ENCODE data around the gene PPM1L.

The PPM1L gene

DNA sequence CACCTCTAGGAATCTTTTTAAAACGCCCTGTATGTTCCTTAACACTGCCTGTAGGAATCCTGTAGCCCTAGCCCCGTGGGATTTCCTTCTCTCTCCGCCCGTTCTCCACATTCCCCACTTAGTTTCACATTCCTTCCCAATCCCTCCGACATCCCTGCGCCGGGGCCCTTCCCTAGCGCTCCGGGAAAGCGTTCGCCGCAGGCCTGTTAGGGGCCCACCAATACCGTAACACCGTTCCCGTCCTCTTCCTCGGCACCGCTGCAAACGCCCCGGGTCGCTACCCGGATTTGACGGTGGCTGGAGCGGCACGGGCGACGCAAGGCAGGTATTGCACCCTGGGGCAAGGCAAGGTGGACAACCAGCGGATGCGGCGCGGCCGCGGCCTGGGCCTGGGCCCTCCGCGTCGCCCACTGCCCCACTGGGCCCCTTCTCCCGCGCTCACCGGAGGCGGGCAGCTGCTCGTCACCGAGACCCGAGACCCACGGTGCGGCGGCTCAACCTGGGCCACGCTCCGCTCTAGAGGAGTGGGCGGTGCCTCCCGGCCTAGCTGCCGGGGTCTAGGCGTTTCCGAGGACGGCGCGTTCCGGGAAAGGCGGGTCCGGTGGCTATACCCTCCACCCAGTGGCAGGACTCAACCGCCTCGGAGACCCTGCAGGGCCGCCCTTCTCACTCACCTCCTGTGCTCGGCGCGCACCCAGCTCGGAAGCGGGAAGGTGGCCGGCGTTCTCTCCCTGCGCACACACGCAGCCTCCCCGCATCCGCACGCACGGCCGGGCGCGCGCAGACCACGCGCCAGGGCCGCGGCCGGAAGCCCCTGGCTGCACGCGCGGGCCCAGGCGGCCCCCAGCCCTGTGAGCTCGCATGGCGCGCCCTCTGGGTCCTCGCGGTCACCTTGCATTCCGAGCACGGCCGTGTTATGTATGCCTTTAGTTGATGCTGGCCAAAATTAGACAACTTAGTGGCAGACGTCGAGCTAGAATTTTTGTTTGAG lies 348.8 kb downstream of the PPM1L start, which contains the start of gene B3GALNT1:
Gene B3GALNT1, minus strand, starts transcription at position 789 of the 991 bp plus-strand sequence. CDS start 18,595 bp downstream, outside the sequence.
- Histone ChIP-seq H3K9me3 (ENCODE audit: low read length) (no peaks in the 10 kb centered on the region), H3K4me1 (ENCODE audit: insufficient read depth, low read length, severe bottlenecking) (no peaks in the 10 kb centered on the region), H3F3A (ENCODE audit: insufficient read depth, low read length) (no peaks in the 10 kb centered on the region), H3K9ac (ENCODE audit: low read length) (no peak within 1 kb of the TSS), H3K4me3 (ENCODE audit: low read depth, low read length, poor library complexity, severe bottlenecking) (no peak within 1 kb of the TSS), H4K20me1 (ENCODE audit: insufficient read depth, low read length) (no peaks in the 10 kb centered on the region), H3K4me2 (ENCODE audit: low read length) (no peak within 1 kb of the TSS), H2AFZ (ENCODE audit: low read length) (no peak within 1 kb of the TSS), H3K36me3 (ENCODE audit: insufficient read depth, low read length) (no peaks in the 10 kb centered on the region), H3K79me2 (ENCODE audit: insufficient read depth, low read length) (no peaks in the 10 kb centered on the region), H3K27ac (ENCODE audit: low read depth, low read length, poor library complexity, severe bottlenecking) (no peak within 1 kb of the TSS), H3K27me3 (ENCODE audit: insufficient read depth, low read length) (peaks cover 4% of the 10 kb centered on the region; the same call in 1 of the 2 replicates), H3K9me2 (ENCODE audit: low read depth, low read length) (no peaks in the 10 kb centered on the region)
- TF ChIP-seq EZH2 (IDR thresholded peaks at IDR 0.05; ENCODE audit: borderline replicate concordance, low read length), result no peak
- TF ChIP-seq CTCF (IDR thresholded peaks at IDR 0.05; ENCODE audit: low read length), result no peak

DNA sequence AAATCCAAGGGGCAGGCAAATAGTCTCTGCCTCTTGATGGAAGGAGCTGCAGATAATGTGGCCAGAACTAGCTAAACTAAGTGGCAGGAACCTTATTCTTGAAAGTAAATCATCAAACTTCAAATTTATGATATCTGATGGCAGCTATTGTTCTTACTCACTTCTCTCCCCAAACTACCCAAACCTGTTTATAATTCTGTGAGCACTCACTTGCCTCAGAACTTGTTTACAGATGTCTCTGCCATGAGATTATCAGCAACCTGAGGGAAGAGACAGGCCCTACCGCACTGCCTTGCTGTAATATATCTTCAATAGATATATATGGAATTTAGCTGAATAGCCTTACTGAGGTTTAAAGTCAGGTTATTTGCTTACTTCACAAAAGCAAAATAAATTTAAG lies 351.3 kb downstream of the PPM1L start:
- Histone ChIP-seq H3K27ac (ENCODE audit: low read depth, low read length, poor library complexity, severe bottlenecking) (no peak overlapping the region), H3K9me3 (ENCODE audit: low read length) (no peaks in the 10 kb centered on the region), H3K79me2 (ENCODE audit: insufficient read depth, low read length) (no peaks in the 10 kb centered on the region), H3K27me3 (ENCODE audit: insufficient read depth, low read length) (no peaks in the 10 kb centered on the region), H2AFZ (ENCODE audit: low read length) (no peak overlapping the region), H3K9ac (ENCODE audit: low read length) (no peak overlapping the region), H3K4me3 (ENCODE audit: low read depth, low read length, poor library complexity, severe bottlenecking) (no peak overlapping the region), H4K20me1 (ENCODE audit: insufficient read depth, low read length) (no peaks in the 10 kb centered on the region), H3K4me2 (ENCODE audit: low read length) (no peak overlapping the region), H3K4me1 (ENCODE audit: insufficient read depth, low read length, severe bottlenecking) (no peaks in the 10 kb centered on the region), H3F3A (ENCODE audit: insufficient read depth, low read length) (no peaks in the 10 kb centered on the region), H3K36me3 (ENCODE audit: insufficient read depth, low read length) (no peaks in the 10 kb centered on the region), H3K9me2 (ENCODE audit: low read depth, low read length) (no peaks in the 10 kb centered on the region)
- TF ChIP-seq EZH2 (IDR thresholded peaks at IDR 0.05; ENCODE audit: borderline replicate concordance, low read length), result no peak
- no peak for TF ChIP-seq CTCF (IDR thresholded peaks at IDR 0.05; ENCODE audit: low read length)

DNA sequence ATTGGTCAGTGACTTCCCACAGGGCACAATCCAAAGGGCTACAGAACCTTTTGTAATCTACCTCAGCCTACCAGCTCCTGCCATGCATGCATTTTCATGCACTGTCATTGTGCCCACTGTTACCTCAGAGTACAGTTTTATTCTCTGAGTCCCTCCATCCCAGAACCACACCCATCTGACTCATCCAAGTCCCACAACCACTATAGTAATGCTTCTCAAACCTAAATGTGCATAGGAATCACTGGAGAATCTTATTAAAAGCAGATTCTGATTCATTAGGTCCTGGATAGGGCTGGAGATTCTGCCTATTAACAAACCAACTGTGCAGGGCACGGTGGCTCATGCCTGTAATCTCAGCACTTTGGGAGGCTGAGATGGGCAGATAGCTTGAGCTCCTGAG lies 352.8 kb downstream of the PPM1L start:
- Histone ChIP-seq H2AFZ (ENCODE audit: low read length) (no peak overlapping the region), H3K9ac (ENCODE audit: low read length) (no peak overlapping the region), H3F3A (ENCODE audit: insufficient read depth, low read length) (no peaks in the 10 kb centered on the region), H3K27me3 (ENCODE audit: insufficient read depth, low read length) (no peaks in the 10 kb centered on the region), H3K36me3 (ENCODE audit: insufficient read depth, low read length) (no peaks in the 10 kb centered on the region), H3K9me3 (ENCODE audit: low read length) (no peaks in the 10 kb centered on the region), H3K27ac (ENCODE audit: low read depth, low read length, poor library complexity, severe bottlenecking) (no peak overlapping the region), H3K4me2 (ENCODE audit: low read length) (no peak overlapping the region), H3K9me2 (ENCODE audit: low read depth, low read length) (no peaks in the 10 kb centered on the region), H3K4me1 (ENCODE audit: insufficient read depth, low read length, severe bottlenecking) (no peaks in the 10 kb centered on the region), H4K20me1 (ENCODE audit: insufficient read depth, low read length) (no peaks in the 10 kb centered on the region), H3K4me3 (ENCODE audit: low read depth, low read length, poor library complexity, severe bottlenecking) (no peak overlapping the region), H3K79me2 (ENCODE audit: insufficient read depth, low read length) (no peaks in the 10 kb centered on the region)
- TF ChIP-seq CTCF (IDR thresholded peaks at IDR 0.05; ENCODE audit: low read length) (no peak), EZH2 (IDR thresholded peaks at IDR 0.05; ENCODE audit: borderline replicate concordance, low read length) (no peak)
